Transverse colon (tissue), 4 donors: Measurements from ENCODE around the gene WBP11. TPM values are rescaled to one million over a fixed set of nuclear protein-coding genes. Genes with fewer than 3 reads are reported as not detected.
"Not testable (repeated sequence)": the region's sequence is repeated elsewhere in the genome, so short reads cannot be mapped to it uniquely, and the experiment has no call there.

Source experiments
- DNase-seq: peaks from one replicate; pipeline ENCODE4 v3.0.0-alpha.2; 2019
- H3K27ac ChIP-seq, 4 donors: fragments of 200-600 bp; sonication (generic); 2 replicates each; pipeline ENCODE4 v1.5.1; 2016 to 2018; ENCODE audit warnings: inconsistent platforms in 4 of 4
- H3K27me3 ChIP-seq: fragments of 200-600 bp; sonication (generic); 2 replicates; pipeline ENCODE4 v1.5.1; 2017; ENCODE audit warnings: inconsistent platforms
- H3K36me3 ChIP-seq, 4 donors: fragments of 200-600 bp; sonication (generic); 2 replicates each; pipeline ENCODE4 v1.5.1; 2017 to 2019; ENCODE audit warnings: inconsistent platforms in 4 of 4
- H3K4me1 ChIP-seq, 4 donors: fragments of 200-600 bp; sonication (generic); 2 replicates each; pipeline ENCODE4 v1.5.1; 2017 to 2020; ENCODE audit warnings: inconsistent platforms in 4 of 4
- H3K4me3 ChIP-seq, 4 donors: fragments of 200-600 bp; sonication (generic); 1 replicate in 1 of 4; 2 replicates in 3 of 4; pipeline versions ENCODE4 v1.5.1 to v1.6.1; 2017 to 2019; ENCODE audit warnings: inconsistent platforms in 4 of 4
- H3K9me3 ChIP-seq, 2 donors: fragments of 200-600 bp; sonication (generic); 2 replicates each; pipeline ENCODE4 v1.5.1; 2017 to 2019; ENCODE audit warnings: inconsistent platforms in 2 of 2
- EP300 ChIP-seq: sonication (generic); formaldehyde crosslinking; IDR thresholded peaks from one replicate; pipeline ENCODE4 v1.6.1; 2017; ENCODE audit warnings: antibody characterized with exemption, low read depth
- POLR2A ChIP-seq: fragments of 450-650 bp; IDR thresholded peaks from one replicate; pipeline ENCODE4 v1.6.1; 2016; ENCODE audit warnings: antibody characterized with exemption, mild to moderate bottlenecking, moderate library complexity
- POLR2AphosphoS5 ChIP-seq, 3 donors: sonication (generic); formaldehyde crosslinking; IDR thresholded peaks; one replicate each; pipeline ENCODE4 v1.6.1; 2016; ENCODE audit warnings: antibody characterized with exemption in 3 of 3
- WGBS, 2 donors: methylation state at CpG; one replicate each; pipeline ENCODE4 v1.1.5; 2018; ENCODE audit warnings: low coverage in 1 of 2; 5-methylcytosine and 5-hydroxymethylcytosine counted together
- in situ Hi-C, 4 donors: fragments of 200-750 bp; cut with MboI; loops; one replicate each; pipeline versions ENCODE4 v1.15.0 to v1.15.1; 2017; ENCODE audit warnings: low sequenced_read_pairs in 3 of 4, low pct_ligation_motif_present in 1 of 4, low pct_unique_long_range_greater_than_20kb in 1 of 4
- intact Hi-C: fragments of 100-400 bp; cut with DNase I; formaldehyde crosslinking; loops from one replicate; pipeline ENCODE4 v1.15.1; 2023; ENCODE audit warnings: low total_unique reads
- total RNA-seq, 4 donors: library from RNA; depleted of rRNA; stranded (reverse); fragments of >200 nt; gene quantifications; one replicate each; pipeline ENCODE4 v1.1.0, GENCODE V29; 2016
- TF ChIP-seq, protein P1 (sequence below), 5 experiments: fragments of 200-600 bp in 3 of 5; fragments of 450-650 bp in 2 of 5; sonication (generic) in 3 of 5; IDR thresholded peaks; 1 replicate in 2 of 5; 2 replicates in 3 of 5; pipeline ENCODE4 v1.5.1; 2016 to 2017; ENCODE audit warnings: antibody characterized with exemption in 5 of 5, inconsistent platforms in 3 of 5, mild to moderate bottlenecking in 2 of 5, moderate library complexity in 1 of 5

Gene WBP11
- total RNA-seq, 4 donors from 2014 or later, result 7.4 to 19.4 (median 11.6) TPM

DNA sequence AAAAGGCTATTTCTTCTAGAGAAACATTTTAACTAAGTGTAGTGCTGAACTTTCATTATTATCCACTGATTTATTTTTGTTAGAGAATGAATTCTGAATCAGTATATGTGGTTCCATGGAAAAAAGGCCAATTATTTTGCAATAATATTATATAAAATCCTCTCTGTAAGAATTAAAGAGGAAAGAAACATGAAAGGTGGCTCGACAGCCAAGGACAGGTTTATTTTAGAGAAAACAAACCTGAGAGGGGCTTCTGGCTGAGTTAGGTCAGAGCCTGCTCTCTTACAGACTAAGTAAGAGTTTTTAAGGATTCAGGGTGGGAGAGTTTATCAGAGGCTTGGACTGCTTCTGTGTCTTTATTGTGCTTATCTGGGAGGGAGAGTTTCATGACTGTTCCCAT is 60.2 kb downstream of the WBP11 start:
- peaks cover 0 to 4% of the 10 kb centered on the region in 2 donors for H3K9me3 ChIP-seq
- H3K36me3 ChIP-seq, result no peaks in the 10 kb centered on the region
- H3K27me3 ChIP-seq, result no peaks in the 10 kb centered on the region
- TF ChIP-seq EP300 (no peak), POLR2A (no peak), POLR2AphosphoS5 (IDR thresholded peaks at IDR 0.05) (no peak)
- TF ChIP-seq, protein P1, sequence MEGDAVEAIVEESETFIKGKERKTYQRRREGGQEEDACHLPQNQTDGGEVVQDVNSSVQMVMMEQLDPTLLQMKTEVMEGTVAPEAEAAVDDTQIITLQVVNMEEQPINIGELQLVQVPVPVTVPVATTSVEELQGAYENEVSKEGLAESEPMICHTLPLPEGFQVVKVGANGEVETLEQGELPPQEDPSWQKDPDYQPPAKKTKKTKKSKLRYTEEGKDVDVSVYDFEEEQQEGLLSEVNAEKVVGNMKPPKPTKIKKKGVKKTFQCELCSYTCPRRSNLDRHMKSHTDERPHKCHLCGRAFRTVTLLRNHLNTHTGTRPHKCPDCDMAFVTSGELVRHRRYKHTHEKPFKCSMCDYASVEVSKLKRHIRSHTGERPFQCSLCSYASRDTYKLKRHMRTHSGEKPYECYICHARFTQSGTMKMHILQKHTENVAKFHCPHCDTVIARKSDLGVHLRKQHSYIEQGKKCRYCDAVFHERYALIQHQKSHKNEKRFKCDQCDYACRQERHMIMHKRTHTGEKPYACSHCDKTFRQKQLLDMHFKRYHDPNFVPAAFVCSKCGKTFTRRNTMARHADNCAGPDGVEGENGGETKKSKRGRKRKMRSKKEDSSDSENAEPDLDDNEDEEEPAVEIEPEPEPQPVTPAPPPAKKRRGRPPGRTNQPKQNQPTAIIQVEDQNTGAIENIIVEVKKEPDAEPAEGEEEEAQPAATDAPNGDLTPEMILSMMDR (IDR thresholded peaks at IDR 0.05), result no peak
- WGBS, 2 donors, result 100% methylated on average over 1 of the region's 1 CpG
- H3K27ac ChIP-seq, result no peak overlapping the region
- no peak overlapping the region for H3K4me3 ChIP-seq
- no peaks in the 10 kb centered on the region for H3K4me1 ChIP-seq
- DNase-seq, result no peak
- intact Hi-C loops (no loop called here), in situ Hi-C loops (no loop called here)

DNA sequence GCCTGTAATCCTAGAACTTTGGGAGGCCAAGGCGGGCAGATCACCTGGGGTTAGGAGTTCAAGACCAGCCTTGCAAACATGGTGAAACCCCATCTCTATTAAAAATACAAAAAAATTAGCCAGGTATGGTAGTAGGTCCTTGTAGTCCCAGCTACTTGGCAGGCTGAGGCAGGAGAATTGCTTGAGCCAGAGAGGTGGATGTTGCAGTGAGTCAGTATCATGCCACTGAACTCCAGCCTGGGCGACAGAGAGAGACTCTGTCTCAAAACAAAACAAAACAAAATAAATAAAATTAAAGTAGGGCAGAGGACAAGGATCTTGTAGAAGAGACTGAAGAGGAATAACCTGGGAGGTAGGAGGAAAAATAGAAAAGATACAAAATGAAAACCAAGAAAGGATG is 61.3 kb downstream of the WBP11 start:
- peaks cover 0 to 4% of the 10 kb centered on the region in 2 donors for H3K9me3 ChIP-seq
- no peaks in the 10 kb centered on the region for H3K4me1 ChIP-seq
- H3K36me3 ChIP-seq, result no peaks in the 10 kb centered on the region
- TF ChIP-seq POLR2AphosphoS5 (IDR thresholded peaks at IDR 0.05), result no peak
- TF ChIP-seq, protein P1 (IDR thresholded peaks at IDR 0.05), result no peak
- in situ Hi-C loops (no loop called here), intact Hi-C loops (no loop called here)
- 94 to 96% methylated on average over 2 of the region's 2 CpGs for WGBS, 2 donors
- no peak for DNase-seq
- no peaks in the 10 kb centered on the region for H3K27me3 ChIP-seq
- no peak overlapping the region for H3K4me3 ChIP-seq
- H3K27ac ChIP-seq, result no peak overlapping the region

DNA sequence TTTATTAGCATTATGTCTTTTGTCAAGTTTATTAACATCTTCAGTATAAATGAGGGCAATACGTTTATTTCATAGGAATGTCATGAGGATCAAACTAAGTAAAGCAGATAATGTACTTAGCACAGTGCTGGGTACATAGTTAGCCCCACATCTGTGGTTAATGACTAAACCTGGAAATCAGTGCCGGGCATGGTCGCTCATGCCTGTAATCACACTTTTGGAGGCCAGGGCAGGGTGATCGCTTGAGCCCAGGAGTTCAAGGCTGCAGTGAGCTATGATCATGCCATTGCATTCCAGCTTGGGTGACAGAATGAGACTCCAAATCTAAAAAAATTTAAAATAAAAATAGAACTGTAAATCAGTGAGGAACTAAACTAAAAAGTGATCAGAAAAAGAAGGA is 62.1 kb downstream of the WBP11 start:
- H3K4me1 ChIP-seq, result no peaks in the 10 kb centered on the region
- intact Hi-C loops, result no loop called here
- peaks cover 0 to 4% of the 10 kb centered on the region in 2 donors for H3K9me3 ChIP-seq
- DNase-seq, result no peak
- no peaks in the 10 kb centered on the region for H3K36me3 ChIP-seq
- no peak overlapping the region for H3K4me3 ChIP-seq
- no peak overlapping the region for H3K27ac ChIP-seq
- 66 to 84% methylated on average over 4 of the region's 4 CpGs for WGBS, 2 donors
- H3K27me3 ChIP-seq, result no peaks in the 10 kb centered on the region
- in situ Hi-C loops, result no loop called here
- TF ChIP-seq POLR2A (no peak), POLR2AphosphoS5 (IDR thresholded peaks at IDR 0.05) (no peak), EP300 (no peak)
- TF ChIP-seq, protein P1 (IDR thresholded peaks at IDR 0.05), result no peak

DNA sequence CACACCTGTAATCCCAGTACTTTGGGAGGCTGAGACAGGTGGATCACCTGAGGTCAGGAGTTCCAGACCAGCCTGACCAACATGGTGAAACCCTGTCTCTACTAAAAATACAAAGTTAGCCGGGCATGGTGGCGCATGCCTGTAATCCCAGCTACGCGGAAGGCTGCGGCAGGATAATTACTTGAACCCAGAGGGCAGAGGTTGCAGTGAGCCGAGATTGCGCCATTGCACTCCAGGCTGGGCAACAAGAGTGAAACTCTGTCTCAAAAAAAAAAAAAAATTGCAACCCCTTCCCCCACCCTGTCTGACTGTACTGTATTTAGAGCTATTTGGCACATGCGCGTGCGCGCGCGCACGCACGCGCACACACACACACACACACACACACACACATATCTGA is 66.8 kb downstream of the WBP11 start:
- DNase-seq, H3K9me3 ChIP-seq, intact Hi-C loops, H3K27me3 ChIP-seq, H3K27ac ChIP-seq, H3K36me3 ChIP-seq, H3K4me1 ChIP-seq, H3K4me3 ChIP-seq: not testable (repeated sequence)
- 78 to 92% methylated on average over 11 to 16 of the region's 16 CpGs for WGBS, 2 donors
- in situ Hi-C loops, result loop anchor here in 1 of 4 donors (10.0 kb wide), 1 partner anchor 268 kb away; no protein-coding TSS in a partner anchor

Other genes with a start within 250 kb of the WBP11 start
- gene PLBD1, start 235.6 kb downstream of the WBP11 start, total RNA-seq, result 10 to 100 TPM; 30.8 to 74.6 (median 40.4) TPM
- gene GUCY2C, start 106.9 kb downstream of the WBP11 start, total RNA-seq, result 10 to 100 TPM; 20.5 to 87.4 (median 77.5) TPM
- under 1 TPM in 2 of 4 donors, not detected in 2; 0.55 to 0.95 TPM for gene C12orf60, start 192 bp upstream of the WBP11 start, total RNA-seq
- gene SMCO3, start 10.7 kb upstream of the WBP11 start, total RNA-seq, result not detected
- under 1 TPM in 2 of 4 donors, not detected in 2; 0.16 to 0.68 TPM for gene ART4, start 40.0 kb upstream of the WBP11 start, total RNA-seq
- gene MGP, start 82.4 kb upstream of the WBP11 start, total RNA-seq, result 100 to 1,000 TPM in 3 of 4 donors, 10 to 100 TPM in 1; 90.5 to 499 (median 234) TPM
- 1 to 10 TPM in 1 of 4 donors, under 1 TPM in 1, not detected in 2; 0.64 to 2.6 TPM for gene ERP27, start 135.1 kb upstream of the WBP11 start, total RNA-seq
- 10 to 100 TPM; 36.7 to 69.5 (median 48.3) TPM for gene ARHGDIB, start 158.1 kb upstream of the WBP11 start, total RNA-seq
- not detected for gene PDE6H, start 169.6 kb upstream of the WBP11 start, total RNA-seq